ENCODE results near the gene MS4A14.
"Not testable (repeated sequence)": the region's sequence is repeated elsewhere in the genome, so short reads cannot be mapped to it uniquely, and the experiment has no call there.

Gene MS4A14

GRCh38 chr11:60392361-60392760, 3.9 kb upstream of the MS4A14 start:
- DNase-seq: no peak

GRCh38 chr11:60393016-60393415, 3.2 kb upstream of the MS4A14 start:
- no peak for DNase-seq

- no peak for DNase-seq
Measured at GRCh38 chr11:60394666-60395380, 1.4 kb upstream of the MS4A14 start.

DNA sequence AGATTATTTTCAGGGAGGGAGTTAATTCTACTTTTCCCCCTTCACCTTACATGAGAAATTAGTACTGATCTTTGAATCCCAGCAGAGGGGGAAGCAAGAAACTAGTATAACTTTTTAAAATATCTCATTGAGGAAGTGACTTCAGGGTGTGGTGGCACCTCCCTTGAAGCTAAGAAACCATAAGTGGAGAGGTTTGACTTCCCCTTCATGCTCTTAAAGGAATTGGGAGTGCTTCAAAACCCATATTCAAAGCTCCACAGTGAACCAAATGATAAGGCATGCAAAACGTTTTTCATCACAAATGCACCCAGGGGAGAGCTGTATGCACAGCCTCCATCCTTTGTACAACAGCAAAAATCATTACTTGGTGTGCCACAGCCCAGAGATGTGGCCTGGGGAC, 540 bp downstream of the MS4A14 start:
- DNase-seq: no peak

GRCh38 chr11:60420015-60420414, 23.8 kb downstream of the MS4A14 start:
- DNase-seq: no peak

DNA sequence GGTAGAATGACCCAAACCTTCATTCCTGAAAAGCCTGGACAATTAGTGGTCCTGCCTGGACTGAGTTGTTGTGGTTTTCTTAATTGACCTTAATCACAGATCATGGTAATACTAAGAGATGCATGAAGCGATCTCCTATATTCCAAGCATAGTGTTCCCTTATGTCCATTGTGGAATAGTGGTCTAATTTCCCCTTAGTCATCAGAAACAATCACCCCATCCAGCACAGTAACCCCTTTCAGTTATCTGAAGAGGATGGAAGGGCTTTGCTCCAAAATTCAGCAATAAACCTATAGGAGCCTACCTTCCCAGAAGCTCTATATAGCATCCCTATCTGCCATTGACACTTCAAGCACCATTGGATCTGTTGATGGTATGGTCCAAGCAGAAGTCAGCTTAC, 26.4 kb downstream of the MS4A14 start:
- DNase-seq: no peak

DNA sequence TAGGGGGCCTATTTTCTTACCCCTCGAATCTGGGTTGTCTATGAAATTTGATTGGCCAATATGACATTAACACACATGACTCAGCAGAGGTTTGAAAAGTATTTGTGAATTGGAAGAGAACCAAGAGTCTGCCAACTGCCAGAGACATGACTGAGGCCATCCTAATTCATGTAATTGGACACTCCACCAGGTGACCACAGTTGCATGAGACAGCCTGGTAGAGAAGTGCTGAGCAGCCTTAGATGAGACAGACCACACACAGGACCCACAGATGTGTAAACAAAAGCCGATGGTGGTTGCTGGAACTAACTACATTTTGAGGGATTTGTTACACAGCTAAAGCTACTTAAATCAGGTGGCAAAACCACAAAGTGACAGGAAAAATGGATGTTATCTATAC, 32.3 kb downstream of the MS4A14 start:
- peak; percentile 32 for DNase-seq

DNA sequence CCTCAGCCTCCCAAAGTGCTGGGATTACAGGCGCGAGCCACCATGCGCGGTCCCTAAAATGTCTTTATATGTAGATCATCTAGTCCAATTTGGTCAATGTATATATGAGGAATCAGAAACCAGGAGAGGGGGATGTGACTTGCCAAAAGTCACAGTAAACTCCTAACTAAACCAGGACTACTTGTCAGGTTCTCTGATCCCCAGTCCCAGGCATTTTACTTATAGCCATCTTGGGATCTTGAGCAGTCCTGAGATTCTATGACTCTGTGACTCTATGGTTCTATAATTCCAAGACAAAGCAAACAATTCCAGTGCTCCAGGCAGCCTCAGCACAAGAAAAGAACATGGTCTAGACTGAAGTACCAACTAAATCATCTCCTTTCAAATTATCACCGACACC, 33.0 kb downstream of the MS4A14 start, which contains the start of gene MS4A5:
MS4A5 (plus strand) TSS at position 301 of the 400 bp plus-strand sequence. CDS start 103 bp downstream, outside the sequence.
- no peak for DNase-seq

DNA sequence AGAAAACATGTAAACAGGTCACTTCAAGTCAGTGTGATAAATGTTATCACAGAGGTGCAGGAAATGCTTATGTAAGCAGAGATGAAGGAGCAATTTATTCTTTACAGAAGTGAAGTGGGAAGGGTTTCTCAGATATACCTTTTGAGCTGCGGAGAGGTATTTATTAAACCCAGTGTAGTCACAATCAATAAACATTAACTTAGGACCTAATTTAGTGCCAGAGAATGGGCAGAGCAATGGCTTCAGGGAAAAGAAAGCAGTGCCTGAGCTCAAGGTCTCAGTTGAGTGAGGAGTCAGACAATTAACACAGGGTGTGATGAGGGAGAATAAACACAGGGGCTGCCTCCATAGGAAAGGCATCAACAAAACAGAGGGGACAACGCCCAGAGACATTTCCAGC, 35.0 kb downstream of the MS4A14 start:
- DNase-seq: no peak

DNA sequence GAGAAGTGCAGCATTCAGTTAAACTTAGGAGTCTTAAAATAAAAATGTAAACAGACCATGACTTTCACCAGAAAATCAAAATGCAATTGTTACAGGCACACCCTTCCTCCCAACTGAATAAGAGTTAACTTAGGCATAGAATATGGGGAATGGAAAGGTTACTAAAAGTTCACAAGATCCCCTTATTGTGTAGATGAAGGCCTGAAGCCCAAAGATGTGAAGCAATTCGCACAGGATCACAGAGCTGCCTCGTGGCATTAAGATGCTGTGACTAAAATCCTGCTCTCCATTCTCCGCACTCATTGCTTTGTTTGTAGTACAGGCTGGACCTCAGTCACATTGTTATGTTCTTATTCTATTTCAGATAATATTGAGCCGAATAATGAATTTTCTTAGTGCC, 37.1 kb downstream of the MS4A14 start:
- DNase-seq: no peak

DNA sequence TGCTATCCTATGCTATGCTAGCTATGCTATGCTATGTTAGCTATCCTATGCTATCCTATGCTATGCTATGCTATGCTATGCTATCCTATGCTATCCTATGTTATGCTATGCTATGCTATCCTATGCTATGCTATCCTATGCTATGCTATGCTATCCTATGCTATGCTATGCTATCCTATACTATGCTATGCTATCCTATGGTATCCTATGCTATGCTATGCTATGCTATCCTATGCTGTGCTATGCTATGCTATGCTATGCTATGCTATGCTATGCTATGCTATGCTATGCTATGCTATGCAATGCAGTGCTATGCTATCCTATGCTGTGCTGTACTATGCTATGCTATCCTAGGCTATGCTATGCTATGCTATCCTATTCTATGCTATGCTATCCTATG, 50.8 kb downstream of the MS4A14 start:
- DNase-seq: no peak

DNA sequence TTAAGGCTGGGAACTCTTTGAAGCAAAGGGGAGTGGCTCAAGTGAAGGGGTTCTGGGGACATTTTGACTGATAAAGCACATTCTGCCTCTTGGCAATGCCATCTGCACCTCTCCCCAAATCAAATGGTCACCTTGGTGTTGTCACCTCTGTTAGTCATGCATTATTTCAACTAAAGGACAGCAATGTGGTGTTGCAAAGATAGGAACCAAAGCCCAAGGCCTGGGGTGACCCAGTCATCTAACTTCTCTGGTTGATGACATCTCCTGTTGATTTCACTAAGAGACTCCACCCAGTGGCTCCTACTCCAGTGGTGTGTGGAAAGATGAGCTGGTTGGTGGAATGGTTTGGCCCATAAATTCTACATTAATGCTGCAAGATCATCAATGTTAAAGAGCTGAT, 51.6 kb downstream of the MS4A14 start:
- no peak for DNase-seq

DNA sequence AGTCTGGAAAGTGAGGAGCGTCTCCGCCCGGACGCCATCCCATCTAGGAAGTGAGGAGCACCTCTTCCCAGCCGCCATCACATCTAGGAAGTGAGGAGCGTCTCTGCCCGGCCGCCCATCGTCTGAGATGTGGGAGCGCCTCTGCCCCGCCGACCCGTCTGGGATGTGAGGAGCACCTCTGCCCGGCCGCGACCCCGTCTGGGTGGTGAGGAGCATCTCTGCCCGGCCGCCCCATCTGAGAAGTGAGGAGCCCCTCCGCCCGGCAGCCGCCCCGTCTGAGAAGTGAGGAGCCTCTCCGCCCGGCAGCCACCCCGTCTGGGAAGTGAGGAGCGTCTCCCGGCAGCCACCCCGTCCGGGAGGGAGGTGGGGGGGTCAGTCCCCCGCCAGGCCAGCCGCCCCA, 54.9 kb downstream of the MS4A14 start:
- DNase-seq: not testable (repeated sequence)

- DNase-seq: no peak
Measured at GRCh38 chr11:60454212-60454611, 58.0 kb downstream of the MS4A14 start.

DNA sequence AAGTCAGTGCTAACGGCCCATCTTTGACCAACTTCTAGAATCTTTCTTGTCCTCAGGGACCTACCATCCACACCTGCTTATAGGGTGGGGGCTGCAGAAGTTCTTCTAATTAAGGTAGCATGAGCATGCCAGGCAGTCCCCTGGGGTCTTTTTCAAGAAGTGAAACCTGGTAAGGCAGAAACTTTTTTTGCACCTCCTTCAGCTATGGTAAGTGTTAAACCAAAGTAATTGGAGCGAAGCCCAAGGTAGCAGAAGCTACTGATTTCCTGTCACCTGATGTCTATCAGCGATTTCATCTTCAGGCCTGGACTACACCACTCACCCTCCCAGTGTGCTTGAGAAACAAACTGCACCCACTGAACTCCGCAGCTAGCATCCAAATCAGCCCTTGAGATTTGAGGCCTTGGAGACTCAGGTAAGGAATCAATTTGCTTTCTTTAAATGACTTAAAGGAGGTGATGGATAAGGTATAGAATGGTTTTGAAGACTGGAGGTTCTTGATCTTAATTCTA, 59.3 kb downstream of the MS4A14 start, which contains the start of gene MS4A1:
MS4A1 (plus strand) TSS at position 317 of the 512 bp plus-strand sequence. CDS start 6,528 bp downstream, outside the sequence.
- DNase-seq: peak; percentile 62

GRCh38 chr11:60457576-60457975, 61.3 kb downstream of the MS4A14 start:
- DNase-seq: no peak

DNA sequence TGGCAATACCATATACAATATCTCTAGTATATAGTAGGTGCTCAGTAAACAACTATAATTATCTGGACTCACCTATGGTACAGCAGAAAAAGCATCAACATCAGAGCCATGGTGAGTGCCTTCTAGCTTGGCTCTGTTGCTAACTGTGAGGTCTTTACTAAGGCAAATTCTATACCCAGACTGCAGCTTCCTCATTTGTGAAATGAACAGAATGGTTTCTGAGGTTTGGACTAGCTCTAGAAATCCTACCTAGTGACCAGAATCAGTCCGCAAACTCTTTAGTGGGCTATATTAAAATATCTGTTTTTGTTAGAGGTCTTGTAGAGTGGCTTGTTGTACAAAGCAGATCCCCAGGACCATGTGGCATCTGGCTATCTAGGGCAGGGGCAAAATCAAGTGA, 63.1 kb downstream of the MS4A14 start:
- no peak for DNase-seq
